ENCODE results near the gene EVC. TPM values are rescaled to one million over a fixed set of nuclear protein-coding genes. Genes with fewer than 3 reads are reported as not detected.

EVC gene
- polyA plus RNA-seq, 2 donors = 2.0 to 4.0 TPM

DNA sequence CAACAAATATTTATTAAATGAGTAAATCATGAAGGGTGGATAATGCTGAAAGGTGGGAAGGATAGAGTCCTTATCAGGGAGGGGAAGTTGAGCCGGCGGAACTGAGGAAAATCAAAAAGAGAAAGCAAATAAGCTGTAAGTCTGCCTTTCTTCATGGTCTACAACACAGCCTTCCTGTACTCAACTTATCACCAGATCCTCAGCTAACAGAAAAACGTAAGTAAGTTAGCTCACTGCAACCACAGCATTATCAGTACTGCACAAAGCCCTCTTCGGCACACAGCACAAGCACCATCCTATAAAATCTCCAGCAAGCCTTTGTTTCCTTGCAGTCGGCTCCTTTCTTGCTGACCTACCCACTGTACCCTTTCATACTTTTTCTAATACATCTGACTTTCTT lies 111.6 kb downstream of the EVC start:
- 74 to 75% methylated on average over 5 of the region's 5 CpGs for WGBS, 2 donors
- Histone ChIP-seq H3K27me3 (ENCODE audit: control insufficient read depth in 1 of 2, insufficient read depth in 2 of 2, low read length in 2 of 2) (no peaks in the 10 kb centered on the region), H3K4me3 (ENCODE audit: low read depth in 1 of 2, low read length in 2 of 2) (no peak overlapping the region), H3K36me3 (ENCODE audit: control insufficient read depth in 2 of 2, insufficient read depth in 2 of 2, low read length in 1 of 2) (peaks cover 0 to 3% of the 10 kb centered on the region in 2 donors), H3K27ac (ENCODE audit: low read depth in 2 of 2, low read length in 1 of 2) (no peak overlapping the region), H3K4me1 (ENCODE audit: control insufficient read depth in 2 of 2, insufficient read depth in 2 of 2, low read length in 1 of 2) (no peaks in the 10 kb centered on the region), H3K9me3 (ENCODE audit: control insufficient read depth in 2 of 2, insufficient read depth in 1 of 2, low read depth in 1 of 2, low read length in 1 of 2) (no peaks in the 10 kb centered on the region)

DNA sequence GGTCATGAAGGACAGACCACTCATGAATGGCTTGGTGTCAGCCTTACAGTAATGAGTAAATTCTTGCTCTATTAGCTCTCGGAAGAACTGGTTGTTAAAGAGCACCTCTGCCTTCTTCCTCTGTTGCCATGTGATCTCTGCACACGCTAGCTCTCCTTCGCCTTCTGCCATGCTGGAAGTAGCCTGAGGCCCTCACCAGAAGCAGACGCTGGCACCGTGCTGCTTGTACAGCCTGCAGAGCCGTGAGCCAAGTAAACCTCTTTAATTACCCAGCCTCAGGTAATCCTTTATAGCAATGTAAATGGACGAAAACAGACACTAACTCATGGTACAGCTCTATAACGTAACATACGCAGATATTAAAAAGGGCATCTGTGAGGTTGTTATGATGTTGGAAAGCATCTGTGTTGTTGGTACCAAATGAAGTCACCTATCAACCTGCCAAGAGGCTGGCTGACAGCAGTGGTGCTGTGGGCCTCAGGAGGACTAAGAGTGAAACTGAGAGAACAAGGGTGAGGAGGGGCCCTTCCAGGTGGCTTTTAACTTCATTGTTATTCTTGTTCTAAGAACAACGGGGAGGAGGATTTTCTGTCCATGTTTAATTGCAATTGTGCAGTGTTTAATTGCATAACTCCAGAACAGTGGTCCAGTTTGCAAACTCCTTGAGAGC lies 112.7 kb downstream of the EVC start:
- H3K4me1 ChIP-seq (ENCODE audit: control insufficient read depth in 2 of 2, insufficient read depth in 2 of 2, low read length in 1 of 2) = no peaks in the 10 kb centered on the region
- peaks cover 0 to 3% of the 10 kb centered on the region in 2 donors for H3K36me3 ChIP-seq (ENCODE audit: control insufficient read depth in 2 of 2, insufficient read depth in 2 of 2, low read length in 1 of 2)
- H3K9me3 ChIP-seq (ENCODE audit: control insufficient read depth in 2 of 2, insufficient read depth in 1 of 2, low read depth in 1 of 2, low read length in 1 of 2) = no peaks in the 10 kb centered on the region
- H3K27me3 ChIP-seq (ENCODE audit: control insufficient read depth in 1 of 2, insufficient read depth in 2 of 2, low read length in 2 of 2) = no peaks in the 10 kb centered on the region
- no peak overlapping the region for H3K27ac ChIP-seq (ENCODE audit: low read depth in 2 of 2, low read length in 1 of 2)
- H3K4me3 ChIP-seq (ENCODE audit: low read depth in 1 of 2, low read length in 2 of 2) = no peak overlapping the region
- 75 to 89% methylated on average over 10 of the region's 10 CpGs for WGBS, 2 donors

DNA sequence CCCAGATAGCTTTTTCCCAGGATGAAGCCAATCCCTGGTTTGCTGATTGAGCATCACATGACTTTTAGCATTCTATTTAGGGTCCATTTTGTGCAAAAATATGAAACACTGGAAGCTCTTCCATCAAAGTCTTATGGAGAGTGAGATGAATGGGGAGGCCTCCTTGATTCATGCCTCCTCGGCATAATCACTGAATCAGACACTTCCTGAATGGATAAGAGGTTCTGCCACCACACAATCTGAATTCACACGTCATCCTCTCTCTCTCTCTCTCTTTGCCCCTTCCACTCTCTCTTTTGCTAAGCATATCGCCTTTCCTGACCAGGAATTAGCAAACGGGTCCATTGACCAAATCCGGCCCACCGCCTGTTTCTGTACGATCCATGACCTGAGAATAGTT lies 113.2 kb downstream of the EVC start:
- peaks cover 0 to 3% of the 10 kb centered on the region in 2 donors for H3K36me3 ChIP-seq (ENCODE audit: control insufficient read depth in 2 of 2, insufficient read depth in 2 of 2, low read length in 1 of 2)
- no peaks in the 10 kb centered on the region for H3K27me3 ChIP-seq (ENCODE audit: control insufficient read depth in 1 of 2, insufficient read depth in 2 of 2, low read length in 2 of 2)
- no peaks in the 10 kb centered on the region for H3K9me3 ChIP-seq (ENCODE audit: control insufficient read depth in 2 of 2, insufficient read depth in 1 of 2, low read depth in 1 of 2, low read length in 1 of 2)
- WGBS, 2 donors = 86 to 89% methylated on average over 7 of the region's 7 CpGs
- no peak overlapping the region for H3K27ac ChIP-seq (ENCODE audit: low read depth in 2 of 2, low read length in 1 of 2)
- no peaks in the 10 kb centered on the region for H3K4me1 ChIP-seq (ENCODE audit: control insufficient read depth in 2 of 2, insufficient read depth in 2 of 2, low read length in 1 of 2)
- no peak overlapping the region for H3K4me3 ChIP-seq (ENCODE audit: low read depth in 1 of 2, low read length in 2 of 2)

DNA sequence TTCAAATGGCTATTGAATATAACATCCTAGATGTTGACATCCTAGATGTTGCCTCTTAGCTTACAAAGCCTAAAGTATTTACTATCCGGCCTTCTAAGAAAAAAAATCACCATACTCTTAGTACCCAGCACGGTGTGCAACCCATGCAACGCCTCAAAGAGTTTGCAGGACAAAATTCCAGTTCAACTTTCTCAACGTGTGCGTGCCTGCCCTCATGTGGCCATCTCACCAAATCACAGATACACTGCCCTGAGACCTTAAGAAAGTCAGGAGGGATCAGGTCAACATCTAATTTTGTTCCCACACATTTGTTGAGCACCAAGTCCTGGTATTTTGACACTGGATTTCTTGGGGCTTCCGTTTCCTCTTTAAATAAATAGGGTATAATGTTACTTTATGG lies 113.6 kb downstream of the EVC start:
- peaks cover 0 to 3% of the 10 kb centered on the region in 2 donors for H3K36me3 ChIP-seq (ENCODE audit: control insufficient read depth in 2 of 2, insufficient read depth in 2 of 2, low read length in 1 of 2)
- 69 to 70% methylated on average over 6 of the region's 6 CpGs for WGBS, 2 donors

DNA sequence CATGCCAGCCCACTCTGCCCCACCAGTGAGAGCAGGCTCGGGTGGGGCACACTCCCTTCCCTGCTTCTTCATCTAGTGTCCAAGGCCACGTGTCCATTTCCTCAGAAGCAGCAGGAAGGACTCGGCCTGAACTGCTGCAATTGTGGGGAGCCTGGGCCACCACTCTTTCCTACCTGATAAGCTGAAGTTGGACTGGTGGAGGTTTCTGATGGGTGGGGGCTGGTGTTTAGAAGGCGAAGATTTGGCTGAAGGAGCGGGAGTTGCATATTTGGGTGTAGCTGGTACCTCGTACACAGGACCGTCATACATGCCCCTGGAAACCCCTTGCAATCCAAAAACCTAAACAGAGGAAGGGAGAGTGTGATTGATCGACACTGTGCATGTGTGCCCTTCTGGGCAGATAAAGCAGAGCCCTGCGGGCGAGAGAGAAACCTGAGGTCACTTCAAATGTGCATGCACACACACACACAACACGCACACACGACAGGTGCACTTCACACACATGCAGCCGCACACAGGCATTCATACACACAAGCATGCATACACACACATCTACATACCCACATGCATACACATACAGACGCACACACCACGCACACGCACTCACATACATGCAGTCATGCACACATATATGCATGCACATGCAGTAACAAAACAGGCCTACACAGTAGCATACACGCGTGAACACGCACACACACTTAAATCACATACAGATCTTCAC lies 114.5 kb downstream of the EVC start:
- 84 to 92% methylated on average over 19 of the region's 19 CpGs for WGBS, 2 donors
- H3K9me3 ChIP-seq (ENCODE audit: control insufficient read depth in 2 of 2, insufficient read depth in 1 of 2, low read depth in 1 of 2, low read length in 1 of 2) = no peaks in the 10 kb centered on the region
- no peak overlapping the region for H3K27ac ChIP-seq (ENCODE audit: low read depth in 2 of 2, low read length in 1 of 2)
- no peaks in the 10 kb centered on the region for H3K4me1 ChIP-seq (ENCODE audit: control insufficient read depth in 2 of 2, insufficient read depth in 2 of 2, low read length in 1 of 2)
- H3K4me3 ChIP-seq (ENCODE audit: low read depth in 1 of 2, low read length in 2 of 2) = no peak overlapping the region
- no peaks in the 10 kb centered on the region for H3K36me3 ChIP-seq (ENCODE audit: control insufficient read depth in 2 of 2, insufficient read depth in 2 of 2, low read length in 1 of 2)
- no peaks in the 10 kb centered on the region for H3K27me3 ChIP-seq (ENCODE audit: control insufficient read depth in 1 of 2, insufficient read depth in 2 of 2, low read length in 2 of 2)

More for the DNA sequence above, 113.6 kb downstream of the EVC start:
- H3K4me3 ChIP-seq (ENCODE audit: low read depth in 1 of 2, low read length in 2 of 2) = no peak overlapping the region
- H3K4me1 ChIP-seq (ENCODE audit: control insufficient read depth in 2 of 2, insufficient read depth in 2 of 2, low read length in 1 of 2) = no peaks in the 10 kb centered on the region
- no peaks in the 10 kb centered on the region for H3K9me3 ChIP-seq (ENCODE audit: control insufficient read depth in 2 of 2, insufficient read depth in 1 of 2, low read depth in 1 of 2, low read length in 1 of 2)
- no peaks in the 10 kb centered on the region for H3K27me3 ChIP-seq (ENCODE audit: control insufficient read depth in 1 of 2, insufficient read depth in 2 of 2, low read length in 2 of 2)
- H3K27ac ChIP-seq (ENCODE audit: low read depth in 2 of 2, low read length in 1 of 2) = no peak overlapping the region

DNA sequence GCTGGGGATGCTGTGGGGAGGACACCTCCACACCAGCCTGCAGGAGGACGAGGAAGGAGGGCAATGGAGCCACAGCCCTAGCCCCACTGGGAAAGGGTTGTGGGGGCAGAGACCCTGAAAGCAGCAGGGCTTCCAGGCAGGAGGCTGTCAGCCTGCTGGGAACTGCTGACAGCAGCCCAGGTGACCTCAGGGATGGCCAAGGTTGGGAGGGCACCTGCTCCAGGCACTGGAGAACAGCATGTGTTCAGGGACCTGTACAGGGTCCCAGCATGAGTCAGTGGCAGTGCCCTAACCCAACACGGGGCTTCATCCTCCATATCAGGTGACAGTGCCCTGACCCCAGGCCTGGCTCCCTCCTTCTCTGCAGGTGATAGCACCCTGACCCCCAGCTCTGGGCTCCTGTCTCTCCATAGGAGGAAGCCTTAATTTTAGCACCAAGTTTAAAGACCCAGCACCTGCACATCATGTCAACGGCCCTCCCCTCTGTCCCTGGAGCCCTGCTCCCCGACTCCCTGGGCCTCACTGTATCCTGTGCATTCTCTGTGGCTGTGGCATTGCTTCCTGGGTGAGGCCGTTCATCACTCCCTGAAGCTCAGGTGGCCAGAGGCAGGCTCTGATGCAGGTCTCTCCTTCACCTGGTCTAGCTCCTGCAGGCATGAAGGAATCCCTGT lies 115.6 kb downstream of the EVC start:
- Histone ChIP-seq H3K27ac (ENCODE audit: low read depth in 2 of 2, low read length in 1 of 2) (no peak overlapping the region), H3K36me3 (ENCODE audit: control insufficient read depth in 2 of 2, insufficient read depth in 2 of 2, low read length in 1 of 2) (no peaks in the 10 kb centered on the region), H3K27me3 (ENCODE audit: control insufficient read depth in 1 of 2, insufficient read depth in 2 of 2, low read length in 2 of 2) (no peaks in the 10 kb centered on the region), H3K4me1 (ENCODE audit: control insufficient read depth in 2 of 2, insufficient read depth in 2 of 2, low read length in 1 of 2) (no peaks in the 10 kb centered on the region), H3K4me3 (ENCODE audit: low read depth in 1 of 2, low read length in 2 of 2) (no peak overlapping the region), H3K9me3 (ENCODE audit: control insufficient read depth in 2 of 2, insufficient read depth in 1 of 2, low read depth in 1 of 2, low read length in 1 of 2) (no peaks in the 10 kb centered on the region)
- WGBS, 2 donors = 58 to 65% methylated on average over 5 of the region's 5 CpGs

DNA sequence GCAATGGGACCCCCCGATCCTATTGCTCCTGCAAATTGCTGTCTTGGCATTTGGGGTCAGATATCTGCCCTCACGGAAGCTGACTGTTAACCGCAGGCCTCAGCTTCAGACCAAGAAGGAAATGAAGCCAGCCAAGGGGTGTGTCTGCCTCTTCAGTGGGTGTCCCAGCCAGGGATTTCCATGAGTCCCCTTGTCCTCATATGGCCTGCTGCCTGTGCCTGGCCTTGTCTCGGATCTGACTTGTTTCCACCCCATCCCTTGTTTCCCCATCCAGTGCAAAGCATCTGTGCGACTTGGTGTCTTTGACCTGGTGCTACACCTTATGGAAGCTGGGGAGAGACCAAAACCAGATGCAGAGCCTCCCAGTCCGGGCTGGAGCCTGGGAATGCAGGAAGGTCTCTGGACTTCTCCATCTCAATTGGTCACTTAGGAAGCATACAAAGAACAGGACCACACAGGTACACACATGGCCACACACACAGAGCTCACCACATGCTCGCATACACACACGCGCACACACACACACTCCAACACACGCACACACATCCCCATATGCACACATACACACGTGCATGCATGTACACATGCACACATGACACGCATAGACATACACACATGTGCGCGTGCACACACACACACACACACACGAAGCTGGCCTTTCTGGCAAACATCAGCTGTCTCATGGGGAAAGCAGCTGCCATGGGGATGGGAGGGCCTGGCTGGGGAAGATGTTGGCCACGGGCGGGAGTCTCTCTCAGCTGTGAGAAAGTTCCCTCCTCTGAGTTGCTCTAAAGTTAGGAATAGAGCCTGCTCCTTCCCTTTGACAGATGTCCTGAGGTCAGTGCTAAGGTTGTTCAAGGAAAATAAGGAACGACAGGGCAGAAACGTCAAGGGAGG lies 116.4 kb downstream of the EVC start:
- Histone ChIP-seq H3K27ac (ENCODE audit: low read depth in 2 of 2, low read length in 1 of 2) (no peak overlapping the region), H3K36me3 (ENCODE audit: control insufficient read depth in 2 of 2, insufficient read depth in 2 of 2, low read length in 1 of 2) (no peaks in the 10 kb centered on the region), H3K4me1 (ENCODE audit: control insufficient read depth in 2 of 2, insufficient read depth in 2 of 2, low read length in 1 of 2) (no peaks in the 10 kb centered on the region), H3K4me3 (ENCODE audit: low read depth in 1 of 2, low read length in 2 of 2) (no peak overlapping the region), H3K27me3 (ENCODE audit: control insufficient read depth in 1 of 2, insufficient read depth in 2 of 2, low read length in 2 of 2) (no peaks in the 10 kb centered on the region), H3K9me3 (ENCODE audit: control insufficient read depth in 2 of 2, insufficient read depth in 1 of 2, low read depth in 1 of 2, low read length in 1 of 2) (no peaks in the 10 kb centered on the region)
- WGBS, 2 donors = 71 to 75% methylated on average over 19 of the region's 19 CpGs

DNA sequence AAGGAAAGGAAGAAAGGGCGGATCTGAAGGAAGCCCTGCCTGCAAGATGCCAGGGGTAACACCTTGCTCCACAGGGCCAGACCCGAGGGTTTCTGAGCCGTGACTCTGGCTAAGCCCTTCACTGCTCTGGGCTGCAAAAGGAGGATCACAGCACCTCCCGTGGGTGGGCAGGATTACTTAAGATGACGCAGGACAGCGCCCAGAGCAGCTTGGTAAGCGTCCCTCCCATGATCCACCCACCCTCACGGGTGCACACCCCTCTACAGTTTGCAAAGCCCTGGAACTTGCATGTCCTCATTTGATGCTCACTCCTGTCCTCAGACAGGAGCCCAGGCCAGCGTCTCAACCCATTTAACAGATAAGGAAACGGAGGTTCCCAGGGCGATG lies 117.0 kb downstream of the EVC start:
- Histone ChIP-seq H3K4me3 (ENCODE audit: low read depth in 1 of 2, low read length in 2 of 2) (no peak overlapping the region), H3K36me3 (ENCODE audit: control insufficient read depth in 2 of 2, insufficient read depth in 2 of 2, low read length in 1 of 2) (no peaks in the 10 kb centered on the region), H3K9me3 (ENCODE audit: control insufficient read depth in 2 of 2, insufficient read depth in 1 of 2, low read depth in 1 of 2, low read length in 1 of 2) (no peaks in the 10 kb centered on the region), H3K4me1 (ENCODE audit: control insufficient read depth in 2 of 2, insufficient read depth in 2 of 2, low read length in 1 of 2) (no peaks in the 10 kb centered on the region), H3K27ac (ENCODE audit: low read depth in 2 of 2, low read length in 1 of 2) (no peak overlapping the region), H3K27me3 (ENCODE audit: control insufficient read depth in 1 of 2, insufficient read depth in 2 of 2, low read length in 2 of 2) (no peaks in the 10 kb centered on the region)
- 84 to 85% methylated on average over 11 of the region's 11 CpGs for WGBS, 2 donors

DNA sequence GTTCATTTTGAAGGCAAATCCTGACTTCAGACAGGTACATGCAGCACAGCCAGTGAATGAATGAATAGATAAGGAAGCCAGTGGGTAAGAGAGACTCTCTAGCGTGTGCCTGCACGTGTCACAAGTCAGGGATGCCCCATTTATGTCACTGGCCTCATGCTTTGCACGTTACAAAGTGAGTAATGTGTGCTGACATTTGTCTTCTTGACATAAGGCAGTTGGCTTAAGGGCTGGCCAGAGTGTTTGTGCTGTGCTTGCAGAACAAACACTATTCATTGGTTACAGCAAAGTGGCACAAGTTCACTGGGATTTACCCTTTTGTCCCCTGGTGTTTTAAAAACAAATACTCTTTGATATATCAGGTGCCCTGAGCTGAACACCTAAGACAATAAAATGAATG lies 125.9 kb downstream of the EVC start:
- no peaks in the 10 kb centered on the region for H3K36me3 ChIP-seq (ENCODE audit: control insufficient read depth in 2 of 2, insufficient read depth in 2 of 2, low read length in 1 of 2)
- WGBS, 2 donors = 39 to 48% methylated on average over 3 of the region's 3 CpGs
- no peak overlapping the region for H3K27ac ChIP-seq (ENCODE audit: low read depth in 2 of 2, low read length in 1 of 2)
- no peak overlapping the region for H3K4me3 ChIP-seq (ENCODE audit: low read depth in 1 of 2, low read length in 2 of 2)
- no peaks in the 10 kb centered on the region for H3K27me3 ChIP-seq (ENCODE audit: control insufficient read depth in 1 of 2, insufficient read depth in 2 of 2, low read length in 2 of 2)
- no peaks in the 10 kb centered on the region for H3K9me3 ChIP-seq (ENCODE audit: control insufficient read depth in 2 of 2, insufficient read depth in 1 of 2, low read depth in 1 of 2, low read length in 1 of 2)
- no peaks in the 10 kb centered on the region for H3K4me1 ChIP-seq (ENCODE audit: control insufficient read depth in 2 of 2, insufficient read depth in 2 of 2, low read length in 1 of 2)

Data from esophagus (tissue), 2 donors.